GM23248 (cell line): ENCODE results near the gene GPATCH2. TPM values are rescaled to one million over a fixed set of nuclear protein-coding genes. Genes with fewer than 3 reads are reported as not detected.
A peak's percentile ranks its signal among the peaks of the same experiment; 100 is the strongest.

Experiments used
- DNase-seq: peaks from one replicate; pipeline ENCODE4 v3.0.0-alpha.2; 2015
- H2AFZ ChIP-seq: fragments of 200-600 bp; sonication (generic); 2 replicates; pipeline ENCODE4 v1.6.1; 2016; ENCODE audit warnings: antibody characterized with exemption
- H3F3A ChIP-seq: fragments of 200-600 bp; sonication (generic); 2 replicates; pipeline ENCODE4 v1.6.1; 2016; ENCODE audit warnings: mild to moderate bottlenecking, antibody characterized with exemption, mixed run types; ENCODE audit not compliant: insufficient read depth
- H3K27ac ChIP-seq: fragments of 200-600 bp; sonication (generic); 2 replicates; pipeline ENCODE4 v1.5.1; 2016; ENCODE audit warnings: mild to moderate bottlenecking
- H3K27me3 ChIP-seq: fragments of 200-600 bp; sonication (generic); replicated peaks from 2 replicates; pipeline ENCODE4 v1.6.1; 2016; ENCODE audit warnings: mild to moderate bottlenecking; ENCODE audit not compliant: insufficient read depth
- H3K36me3 ChIP-seq: fragments of 200-600 bp; sonication (generic); 2 replicates; pipeline ENCODE4 v1.6.1; 2016; ENCODE audit warnings: low read depth, mild to moderate bottlenecking
- H3K4me1 ChIP-seq: fragments of 200-600 bp; sonication (generic); 2 replicates; pipeline ENCODE4 v1.6.1; 2016; ENCODE audit warnings: mild to moderate bottlenecking; ENCODE audit not compliant: insufficient read depth
- H3K4me2 ChIP-seq: fragments of 200-600 bp; sonication (generic); one replicate; pipeline ENCODE4 v1.6.1; 2016; ENCODE audit warnings: mild to moderate bottlenecking; ENCODE audit not compliant: unreplicated experiment
- H3K4me3 ChIP-seq: fragments of 200-600 bp; sonication (generic); 2 replicates; pipeline ENCODE4 v1.5.1; 2016; ENCODE audit warnings: mild to moderate bottlenecking
- H3K79me2 ChIP-seq: fragments of 200-600 bp; sonication (generic); 2 replicates; pipeline ENCODE4 v1.6.1; 2016; ENCODE audit warnings: mild to moderate bottlenecking; ENCODE audit not compliant: insufficient read depth
- H3K9ac ChIP-seq: fragments of 200-600 bp; sonication (generic); 2 replicates; pipeline ENCODE4 v1.6.1; 2016; ENCODE audit warnings: mild to moderate bottlenecking
- H3K9me2 ChIP-seq: fragments of 200-600 bp; sonication (generic); 2 replicates; pipeline ENCODE4 v1.6.1; 2016; ENCODE audit warnings: mixed run types, mild to moderate bottlenecking, moderate library complexity; ENCODE audit not compliant: insufficient read depth
- H3K9me3 ChIP-seq: fragments of 200-600 bp; sonication (generic); one replicate; pipeline ENCODE4 v1.6.1; 2017; ENCODE audit warnings: low read depth
- H4K20me1 ChIP-seq: fragments of 200-600 bp; sonication (generic); 2 replicates; pipeline ENCODE4 v1.6.0; 2016; ENCODE audit not compliant: insufficient read depth
- EZH2 ChIP-seq: fragments of 200-600 bp; sonication (generic); IDR thresholded peaks from 2 replicates; pipeline ENCODE4 v1.6.1; 2018; ENCODE audit warnings: antibody characterized with exemption, mild to moderate bottlenecking; ENCODE audit not compliant: insufficient read depth, poor library complexity, severe bottlenecking
- EZH2phosphoT487 ChIP-seq: fragments of 200-600 bp; sonication (generic); IDR thresholded peaks from 2 replicates; pipeline ENCODE4 v1.6.1; 2018; ENCODE audit warnings: antibody characterized with exemption, moderate library complexity, mild to moderate bottlenecking, low read depth; ENCODE audit not compliant: insufficient read depth
- WGBS, 2 experiments: methylation state at CpG; one replicate each; pipeline ENCODE4 v1.1.6; 2015 to 2017; ENCODE audit warnings: low lambda C conversion rate in 2 of 2, low coverage in 1 of 2; ENCODE audit errors: missing lambda C conversion rate in 2 of 2; 5-methylcytosine and 5-hydroxymethylcytosine counted together
- in situ Hi-C: fragments of 300-500 bp; cut with MboI; formaldehyde crosslinking; loops from 2 replicates; pipeline ENCODE4 v1.15.0; 2020
- polyA plus RNA-seq: library from polyadenylated mRNA; unstranded; fragments of >200 nt; fragmentation: Nextera tagmentation; extraction: Ambion mirVana; gene quantifications from 2 replicates; pipeline ENCODE4 v1.2.1, GENCODE V29; 2016
- total RNA-seq: library from RNA; depleted of rRNA; stranded (reverse); fragments of >200 nt; shearing (Covaris generic); gene quantifications from 2 replicates; pipeline ENCODE4 v1.2.3, GENCODE V29; 2014

Gene GPATCH2
- total and polyA plus RNA-seq, 2 experiments from 2014 or later = 6.3 to 8.2 TPM

DNA sequence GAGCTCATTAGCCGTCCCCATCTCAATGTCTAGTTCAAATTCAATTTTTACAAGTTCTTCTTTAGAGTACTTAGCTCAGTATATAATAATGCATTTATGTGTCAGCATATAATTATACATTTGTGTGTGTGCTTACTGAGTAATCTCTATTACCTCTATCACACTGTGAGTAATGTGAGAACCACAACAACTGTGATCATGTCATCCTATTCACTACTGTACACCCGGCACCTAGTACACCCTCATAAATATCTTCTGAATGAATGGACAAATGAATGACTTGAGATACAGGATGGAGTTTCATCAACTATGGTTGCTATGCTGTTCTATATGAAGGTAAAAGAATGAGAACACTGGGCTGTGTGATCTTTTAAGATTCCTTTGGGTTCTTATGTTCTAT is 124.0 kb downstream of the GPATCH2 start:
- no peaks in the 10 kb centered on the region for H3K4me1 ChIP-seq
- WGBS, 2 experiments = 52 to 54% methylated on average over 2 of the region's 2 CpGs
- no peaks in the 10 kb centered on the region for H3F3A ChIP-seq
- in situ Hi-C loops = no loop called here
- no peaks in the 10 kb centered on the region for H3K36me3 ChIP-seq
- H3K9me2 ChIP-seq = no peaks in the 10 kb centered on the region
- H3K79me2 ChIP-seq = no peaks in the 10 kb centered on the region
- H4K20me1 ChIP-seq = no peaks in the 10 kb centered on the region
- TF ChIP-seq EZH2phosphoT487 (no peak), EZH2 (no peak)
- H3K4me2 ChIP-seq = no peak overlapping the region
- no peak overlapping the region for H3K9ac ChIP-seq
- no peaks in the 10 kb centered on the region for H3K9me3 ChIP-seq
- H2AFZ ChIP-seq = no peak overlapping the region
- peak; percentile 43 for DNase-seq
- no peaks in the 10 kb centered on the region for H3K27me3 ChIP-seq
- H3K4me3 ChIP-seq = no peak overlapping the region
- no peak overlapping the region for H3K27ac ChIP-seq

DNA sequence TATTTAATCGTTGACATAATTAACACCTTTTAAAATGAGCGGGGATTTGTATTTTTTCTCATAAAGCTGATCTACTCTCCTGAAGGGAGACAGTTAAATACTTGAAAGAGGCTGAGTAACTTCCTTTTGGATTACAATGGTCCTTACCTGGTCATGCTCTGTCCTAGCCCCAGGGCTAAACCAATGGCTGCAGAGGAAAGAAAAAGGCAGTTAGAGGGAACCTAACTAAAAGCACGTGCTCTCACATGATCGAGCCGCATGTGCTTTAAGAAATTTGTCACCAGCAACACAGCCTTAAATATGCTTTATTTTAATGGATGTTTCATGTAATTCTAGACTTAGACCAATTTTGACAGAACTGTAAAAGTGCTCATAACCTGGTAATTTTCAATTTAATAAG is 132.7 kb downstream of the GPATCH2 start:
- no peak overlapping the region for H2AFZ ChIP-seq
- peaks cover 3% of the 10 kb centered on the region for H3K4me1 ChIP-seq
- H3K9ac ChIP-seq = no peak overlapping the region
- 86 to 88% methylated on average over 5 of the region's 5 CpGs for WGBS, 2 experiments
- no peak overlapping the region for H3K27ac ChIP-seq
- no peak for DNase-seq
- H3K9me2 ChIP-seq = no peaks in the 10 kb centered on the region
- no peaks in the 10 kb centered on the region for H4K20me1 ChIP-seq
- H3K4me2 ChIP-seq = no peak overlapping the region
- H3K79me2 ChIP-seq = no peaks in the 10 kb centered on the region
- no peaks in the 10 kb centered on the region for H3K27me3 ChIP-seq
- no peaks in the 10 kb centered on the region for H3K9me3 ChIP-seq
- no peak for TF ChIP-seq EZH2phosphoT487
- no peak for TF ChIP-seq EZH2
- no peaks in the 10 kb centered on the region for H3F3A ChIP-seq
- in situ Hi-C loops = no loop called here
- no peaks in the 10 kb centered on the region; the same call in 1 of the 2 replicates for H3K36me3 ChIP-seq
- no peak overlapping the region for H3K4me3 ChIP-seq

DNA sequence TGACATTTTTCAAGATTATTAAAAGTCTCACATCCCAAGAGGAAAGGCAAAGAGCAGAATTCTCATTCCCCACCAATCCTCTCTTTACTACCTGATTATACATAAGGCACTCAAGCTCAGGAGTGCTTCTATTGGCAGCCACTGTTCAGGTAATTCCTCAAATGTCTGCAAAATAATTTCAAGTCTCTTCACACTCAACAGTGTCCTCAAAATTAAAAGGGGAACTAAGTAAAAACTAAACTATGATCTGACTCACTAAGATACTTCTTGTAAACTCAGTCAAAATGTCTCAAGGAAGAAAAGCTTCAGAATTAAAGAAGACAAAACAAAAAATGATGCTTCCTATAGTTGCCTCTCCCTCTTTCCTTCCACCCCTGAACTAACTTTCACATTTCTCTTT is 135.6 kb downstream of the GPATCH2 start:
- Histone ChIP-seq H3K27me3 (no peaks in the 10 kb centered on the region), H3K27ac (no peak overlapping the region), H3F3A (no peaks in the 10 kb centered on the region), H4K20me1 (no peaks in the 10 kb centered on the region), H3K4me1 (peaks cover 5% of the 10 kb centered on the region), H3K9me3 (no peaks in the 10 kb centered on the region), H3K4me2 (no peak overlapping the region), H3K9ac (no peak overlapping the region), H3K9me2 (no peaks in the 10 kb centered on the region), H2AFZ (no peak overlapping the region), H3K36me3 (no peaks in the 10 kb centered on the region; the same call in 1 of the 2 replicates), H3K79me2 (no peaks in the 10 kb centered on the region), H3K4me3 (no peak overlapping the region)
- TF ChIP-seq EZH2 = no peak
- TF ChIP-seq EZH2phosphoT487 = no peak
- no peak for DNase-seq
- in situ Hi-C loops = no loop called here

DNA sequence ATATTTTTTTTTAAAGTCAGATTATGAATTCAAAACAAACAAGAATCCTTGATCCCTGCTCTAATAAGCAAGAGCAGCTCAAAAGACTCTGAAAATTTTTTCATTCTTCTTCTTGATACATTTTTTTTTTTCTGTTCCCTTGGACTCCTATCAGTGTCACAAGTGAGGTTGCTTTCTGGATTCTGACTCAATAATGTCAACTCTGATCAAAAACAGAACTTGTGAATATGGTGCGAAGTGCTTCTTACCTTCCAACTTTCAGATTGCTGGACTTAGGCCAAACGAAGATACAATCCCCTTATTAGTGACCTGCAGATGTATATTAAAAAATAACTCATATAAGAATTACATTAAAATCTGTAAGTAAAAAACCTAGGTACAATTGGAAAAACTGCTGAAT is 136.1 kb downstream of the GPATCH2 start:
- Histone ChIP-seq H3F3A (no peaks in the 10 kb centered on the region), H4K20me1 (no peaks in the 10 kb centered on the region), H2AFZ (no peak overlapping the region), H3K79me2 (no peaks in the 10 kb centered on the region), H3K4me1 (peaks cover 5% of the 10 kb centered on the region), H3K27me3 (no peaks in the 10 kb centered on the region), H3K4me3 (no peak overlapping the region), H3K9ac (no peak overlapping the region), H3K27ac (no peak overlapping the region), H3K9me3 (no peaks in the 10 kb centered on the region), H3K4me2 (no peak overlapping the region), H3K36me3 (no peaks in the 10 kb centered on the region; the same call in 1 of the 2 replicates), H3K9me2 (no peaks in the 10 kb centered on the region)
- no peak for TF ChIP-seq EZH2phosphoT487
- TF ChIP-seq EZH2 = no peak
- WGBS, 2 experiments = 74 to 81% methylated on average over 2 of the region's 2 CpGs
- no peak for DNase-seq
- in situ Hi-C loops = no loop called here

DNA sequence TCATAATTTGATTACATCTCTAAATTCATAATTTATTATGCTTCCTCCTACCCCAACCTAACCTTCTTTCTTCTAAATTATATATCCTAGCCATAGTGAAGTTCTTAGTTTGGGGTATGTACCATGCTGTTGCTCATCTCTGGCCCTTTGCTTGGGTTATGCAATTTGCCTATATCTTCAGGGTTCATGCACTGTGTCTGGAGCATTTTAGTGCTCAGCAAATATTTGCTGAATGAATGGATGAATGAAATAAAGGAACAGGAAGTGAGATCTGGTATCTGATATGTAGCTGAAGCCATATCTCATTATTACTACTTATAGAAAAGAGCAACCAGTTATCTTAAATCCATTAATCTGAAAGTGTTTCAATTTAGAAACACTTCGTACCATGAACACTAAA is 137.6 kb downstream of the GPATCH2 start:
- H3K27me3 ChIP-seq = no peaks in the 10 kb centered on the region
- in situ Hi-C loops = no loop called here
- H3K4me2 ChIP-seq = no peak overlapping the region
- no peaks in the 10 kb centered on the region for H3K79me2 ChIP-seq
- no peak overlapping the region for H3K9ac ChIP-seq
- TF ChIP-seq EZH2phosphoT487 = no peak
- DNase-seq = peak; percentile 14
- H3K4me3 ChIP-seq = no peak overlapping the region
- no peaks in the 10 kb centered on the region for H3K9me2 ChIP-seq
- no peaks in the 10 kb centered on the region for H3K9me3 ChIP-seq
- WGBS, 2 experiments = 91 to 96% methylated on average over 1 of the region's 1 CpG
- no peaks in the 10 kb centered on the region for H4K20me1 ChIP-seq
- no peaks in the 10 kb centered on the region for H3F3A ChIP-seq
- H3K36me3 ChIP-seq = no peaks in the 10 kb centered on the region; the same call in none of the 2 replicates
- H3K4me1 ChIP-seq = peaks cover 5% of the 10 kb centered on the region
- no peak overlapping the region for H3K27ac ChIP-seq
- H2AFZ ChIP-seq = no peak overlapping the region
